Measurements from ENCODE around the gene LRRC28. TPM values are rescaled to one million over a fixed set of nuclear protein-coding genes. Genes with fewer than 3 reads are reported as not detected.

Gene LRRC28
- total RNA-seq, 1 experiment from 2014 or later = 21.4 TPM

GRCh38 chr15:99268431-99268830, 17.1 kb downstream of the LRRC28 start:
- ATAC-seq = no peak
- no peak for DNase-seq (ENCODE audit: low read depth, low spot score)
- Histone ChIP-seq H2AFZ (ENCODE audit: low read depth, low read length, poor library complexity, severe bottlenecking) (no peak overlapping the region), H3K4me3 (replicated peaks in 1 of 2; ENCODE audit: low read depth in 1 of 2, low read length in 2 of 2) (no peak overlapping the region), H3K4me2 (ENCODE audit: low read length) (no peak overlapping the region), H3K4me1 (ENCODE audit: control insufficient read depth in 1 of 2, insufficient read depth in 2 of 2, low read length in 2 of 2) (no peaks in the 10 kb centered on the region), H3K27me3 (ENCODE audit: insufficient read depth, low read length) (no peaks in the 10 kb centered on the region), H3K9me2 (ENCODE audit: insufficient read depth) (no peaks in the 10 kb centered on the region), H3K27ac (ENCODE audit: low read depth, low read length) (no peak overlapping the region), H3K79me2 (ENCODE audit: insufficient read depth, low read length) (no peaks in the 10 kb centered on the region), H3K9ac (ENCODE audit: low read length) (no peak overlapping the region), H3K36me3 (ENCODE audit: control insufficient read depth in 1 of 2, insufficient read depth in 2 of 2, low read length in 2 of 2) (no peaks in the 10 kb centered on the region), H3K9me3 (ENCODE audit: control insufficient read depth in 1 of 2, insufficient read depth in 1 of 2, low read depth in 1 of 2, low read length in 2 of 2) (no peaks in the 10 kb centered on the region), H4K20me1 (ENCODE audit: insufficient read depth) (no peaks in the 10 kb centered on the region)
- ChIA-PET CTCF (interaction anchor here (1.1 to 1.4 kb wide), 2 partner anchors 436 kb away, joined by 4 to 5 read pairs; no protein-coding TSS in a partner anchor), POLR2A (no interaction called here), RAD21 (ENCODE audit: low non-redundant PET in 1 of 2, low total read pairs in 2 of 2, uncharacterized antibody in 2 of 2, unreplicated experiment in 2 of 2) (no interaction called here)
- intact Hi-C loops (cut with micrococcal nuclease) = no loop called here
- no TSS peak for BruUV-seq (replicated peaks)
- no peak for TF ChIP-seq TCF7L2 (IDR thresholded peaks at IDR 0.05; ENCODE audit: borderline replicate concordance, extremely low read depth, insufficient read depth, insufficient read length)

GRCh38 chr15:99273801-99274200, 22.5 kb downstream of the LRRC28 start:
- BruUV-seq (replicated peaks) = no TSS peak
- no peak for TF ChIP-seq FOSL1 (IDR thresholded peaks at IDR 0.05; ENCODE audit: low read depth)
- TF ChIP-seq SRF (IDR thresholded peaks at IDR 0.05; ENCODE audit: low read depth) = no peak
- ChIA-PET RAD21 (ENCODE audit: low non-redundant PET in 1 of 2, low total read pairs in 2 of 2, uncharacterized antibody in 2 of 2, unreplicated experiment in 2 of 2) (interaction anchor here in 1 of 2 experiments (1.5 kb wide), 1 partner anchor 430 kb away, joined by 8 read pairs; no protein-coding TSS in a partner anchor), POLR2A (interaction anchor here (1.3 kb wide), 1 partner anchor 460 kb away, joined by 4 read pairs; the partner anchor contains the start of gene LYSMD4), CTCF (interaction anchor here (1.1 to 6.2 kb wide), 9 partner anchors 8 to 687 kb away, joined by 3 to 88 read pairs (median 7); no protein-coding TSS in a partner anchor)
- intact Hi-C loops (cut with micrococcal nuclease) = loop anchor here (1.0 to 5.0 kb wide), 5 partner anchors 430 to 1064 kb away; no protein-coding TSS in a partner anchor
- H3K27ac ChIP-seq (ENCODE audit: low read depth, low read length) = no peak overlapping the region
- H3K9me3 ChIP-seq (ENCODE audit: control insufficient read depth in 1 of 2, insufficient read depth in 1 of 2, low read depth in 1 of 2, low read length in 2 of 2) = no peaks in the 10 kb centered on the region
- H3K4me3 ChIP-seq (replicated peaks in 1 of 2; ENCODE audit: low read depth in 1 of 2, low read length in 2 of 2) = no peak overlapping the region
- H3K9me2 ChIP-seq (ENCODE audit: insufficient read depth) = no peaks in the 10 kb centered on the region
- no peak overlapping the region for H3K9ac ChIP-seq (ENCODE audit: low read length)
- no peak overlapping the region for H2AFZ ChIP-seq (ENCODE audit: low read depth, low read length, poor library complexity, severe bottlenecking)
- no peak for ATAC-seq
- no peaks in the 10 kb centered on the region for H4K20me1 ChIP-seq (ENCODE audit: insufficient read depth)
- no peaks in the 10 kb centered on the region for H3K27me3 ChIP-seq (ENCODE audit: insufficient read depth, low read length)
- no peaks in the 10 kb centered on the region for H3K4me1 ChIP-seq (ENCODE audit: control insufficient read depth in 1 of 2, insufficient read depth in 2 of 2, low read length in 2 of 2)
- no peak overlapping the region for H3K4me2 ChIP-seq (ENCODE audit: low read length)
- no peak for DNase-seq (ENCODE audit: low read depth, low spot score)
- no peaks in the 10 kb centered on the region for H3K79me2 ChIP-seq (ENCODE audit: insufficient read depth, low read length)
- no peaks in the 10 kb centered on the region for H3K36me3 ChIP-seq (ENCODE audit: control insufficient read depth in 1 of 2, insufficient read depth in 2 of 2, low read length in 2 of 2)

All from HCT116 (cell line).